SK-N-SH (cell line): ENCODE results near the gene AMZ1. TPM values are rescaled to one million over a fixed set of nuclear protein-coding genes. Genes with fewer than 3 reads are reported as not detected.

ENCODE experiments used
- CTCF ChIA-PET: fragments of 300-600, 350-600 bp; formaldehyde crosslinking; extraction: SDS; loops from one replicate; lab custom pipeline; 2021; lab: Yijun Ruan, JAX
- POLR2A ChIA-PET: fragments of 350-600 bp; sonication (Branson Sonifier 250); formaldehyde crosslinking; extraction: SDS; loops from one replicate; lab custom pipeline; 2020; ENCODE audit warnings: antibody characterized with exemption, inconsistent platforms; lab: Yijun Ruan, JAX
- DNase-seq: peaks from one replicate; pipeline ENCODE4 v3.0.0; 2012
- H2AFZ ChIP-seq: fragments of 200-600 bp; sonication (generic); 2 replicates; pipeline ENCODE4 v1.8.1; 2016; ENCODE audit warnings: antibody characterized with exemption, mild to moderate bottlenecking, low read depth
- H3F3A ChIP-seq: fragments of 200-600 bp; sonication (generic); replicated peaks from 2 replicates; pipeline ENCODE3; 2016; ENCODE audit warnings: antibody characterized with exemption, mild to moderate bottlenecking; ENCODE audit not compliant: insufficient read depth
- H3K27ac ChIP-seq, 2 experiments: fragments of 200-500 bp in 1 of 2; fragments of 200-600 bp in 1 of 2; sonication (Bioruptor generic) in 1 of 2; sonication (generic), shearing (Covaris generic) in 1 of 2; 2 replicates each; pipeline versions ENCODE4 v1.5.1 to v1.6.1; 2014 to 2016; ENCODE audit warnings: low read depth in 2 of 2, inconsistent platforms in 1 of 2, low read length in 1 of 2, mild to moderate bottlenecking in 1 of 2, mixed read lengths in 1 of 2
- H3K27me3 ChIP-seq: fragments of 200-600 bp; sonication (generic), shearing (Covaris generic); 2 replicates; pipeline ENCODE4 v1.6.1; 2016; ENCODE audit warnings: mixed run types; ENCODE audit not compliant: insufficient read depth
- H3K36me3 ChIP-seq, 2 experiments: fragments of 200-500 bp in 1 of 2; fragments of 200-600 bp in 1 of 2; sonication (Bioruptor generic) in 1 of 2; sonication (generic) in 1 of 2; replicated peaks in 1 of 2; 2 replicates each; pipeline versions ENCODE3 to v1.5.1; 2014 to 2016; ENCODE audit warnings: low read length in 1 of 2, mild to moderate bottlenecking in 1 of 2; ENCODE audit not compliant: insufficient read depth in 2 of 2, control insufficient read depth in 1 of 2
- H3K4me1 ChIP-seq, 2 experiments: fragments of 200-500 bp in 1 of 2; fragments of 200-600 bp in 1 of 2; sonication (Bioruptor generic) in 1 of 2; sonication (generic), shearing (Covaris generic) in 1 of 2; 2 replicates each; pipeline versions ENCODE4 v1.5.1 to v1.6.1; 2014 to 2016; ENCODE audit warnings: low read depth in 1 of 2, low read length in 1 of 2, mixed run types in 1 of 2; ENCODE audit not compliant: insufficient read depth in 2 of 2, control insufficient read depth in 1 of 2
- H3K4me2 ChIP-seq: fragments of 200-600 bp; sonication (generic), shearing (Covaris generic); 2 replicates; pipeline ENCODE4 v1.6.1; 2017; ENCODE audit warnings: mixed run types
- H3K4me3 ChIP-seq, 2 experiments: fragments of 200-500 bp in 1 of 2; fragments of 200-600 bp in 1 of 2; sonication (Bioruptor generic) in 1 of 2; sonication (generic), shearing (Covaris generic) in 1 of 2; 2 replicates each; pipeline versions ENCODE4 v1.5.1 to v1.8.1; 2014 to 2016; ENCODE audit warnings: low read depth in 2 of 2, inconsistent platforms in 1 of 2, low read length in 1 of 2, mild to moderate bottlenecking in 1 of 2, mixed read lengths in 1 of 2, moderate library complexity in 1 of 2
- H3K79me2 ChIP-seq: fragments of 200-600 bp; sonication (generic); 2 replicates; pipeline ENCODE4 v1.8.1; 2017; ENCODE audit warnings: mild to moderate bottlenecking; ENCODE audit not compliant: insufficient read depth
- H3K9ac ChIP-seq: fragments of 200-600 bp; sonication (generic); 2 replicates; pipeline ENCODE4 v1.6.1; 2017; ENCODE audit warnings: mixed run types
- H3K9me2 ChIP-seq: fragments of 200-600 bp; sonication (generic); 2 replicates; pipeline ENCODE4 v1.6.1; 2017; ENCODE audit warnings: mixed run types
- H3K9me3 ChIP-seq: fragments of 200-600 bp; sonication (generic); 2 replicates; pipeline ENCODE4 v1.6.1; 2017; ENCODE audit warnings: mixed run types, mild to moderate bottlenecking, moderate library complexity
- H4K20me1 ChIP-seq: fragments of 200-600 bp; sonication (generic); 2 replicates; pipeline ENCODE4 v1.6.1; 2017; ENCODE audit warnings: mild to moderate bottlenecking, mixed run types; ENCODE audit not compliant: insufficient read depth
- CHD2 ChIP-seq: fragments of 150-350 bp; IDR thresholded peaks from 2 replicates; pipeline ENCODE4 v1.6.1; 2018; ENCODE audit warnings: low read length; ENCODE audit not compliant: partially characterized antibody
- EP300 ChIP-seq, 2 experiments: IDR thresholded peaks; 2 replicates each; pipeline versions ENCODE4 v1.4.0 to v1.6.1; 2012; ENCODE audit warnings: borderline replicate concordance in 1 of 2, low read depth in 1 of 2, low read length in 1 of 2
- FOXM1 ChIP-seq: IDR thresholded peaks from 2 replicates; pipeline ENCODE4 v1.4.0; 2012; ENCODE audit warnings: low read depth, mild to moderate bottlenecking
- GABPA ChIP-seq: IDR thresholded peaks from 2 replicates; pipeline ENCODE4 v1.4.0; 2012; ENCODE audit warnings: low read depth, mild to moderate bottlenecking
- GATA2 ChIP-seq: sonication (generic); formaldehyde crosslinking; IDR thresholded peaks from 2 replicates; pipeline ENCODE4 v1.5.0; 2020; ENCODE audit warnings: mild to moderate bottlenecking, missing genetic modification reagents
- IRF3 ChIP-seq: fragments of 150-350 bp; IDR thresholded peaks from 2 replicates; pipeline ENCODE4 v1.6.1; 2016; ENCODE audit warnings: mild to moderate bottlenecking, low read depth, low read length
- JUND ChIP-seq: IDR thresholded peaks from 2 replicates; pipeline ENCODE4 v1.4.0; 2012
- MAX ChIP-seq: IDR thresholded peaks from 2 replicates; pipeline ENCODE4 v1.4.0; 2012; ENCODE audit warnings: low read depth
- MXI1 ChIP-seq: IDR thresholded peaks from 2 replicates; pipeline ENCODE4 v1.6.1; 2012; ENCODE audit warnings: mild to moderate bottlenecking, low read depth, low read length, improper control_type of control experiment
- NFIC ChIP-seq: IDR thresholded peaks from 2 replicates; pipeline ENCODE4 v1.4.0; 2012; ENCODE audit warnings: borderline replicate concordance
- PBX3 ChIP-seq: IDR thresholded peaks from 2 replicates; pipeline ENCODE4; 2012
- POLR2AphosphoS5 ChIP-seq: IDR thresholded peaks from 2 replicates; pipeline ENCODE4 v1.6.1; 2012; ENCODE audit warnings: low read depth, low read length
- RCOR1 ChIP-seq: fragments of 150-350 bp; IDR thresholded peaks from 2 replicates; pipeline ENCODE4 v1.6.1; 2017; ENCODE audit warnings: antibody characterized with exemption, low read length
- REST ChIP-seq: IDR thresholded peaks from 2 replicates; pipeline ENCODE4 v1.6.1; 2012; ENCODE audit warnings: mild to moderate bottlenecking, low read depth, low read length, moderate library complexity
- RXRA ChIP-seq: IDR thresholded peaks from 2 replicates; pipeline ENCODE4 v1.4.0; 2012; ENCODE audit warnings: low read depth, mild to moderate bottlenecking, borderline replicate concordance
- SIN3A ChIP-seq: IDR thresholded peaks from 2 replicates; pipeline ENCODE4 v1.6.1; 2012; ENCODE audit warnings: low read depth, mild to moderate bottlenecking, low read length, moderate library complexity, borderline replicate concordance
- TAF1 ChIP-seq: IDR thresholded peaks from 2 replicates; pipeline ENCODE4 v1.6.1; 2012; ENCODE audit warnings: low read depth, mild to moderate bottlenecking, low read length, moderate library complexity, borderline replicate concordance
- TCF12 ChIP-seq: IDR thresholded peaks from 2 replicates; pipeline ENCODE4 v1.4.0; 2012
- TEAD4 ChIP-seq: IDR thresholded peaks from 2 replicates; pipeline ENCODE4 v1.4.0; 2012; ENCODE audit warnings: mild to moderate bottlenecking, borderline replicate concordance; ENCODE audit not compliant: insufficient read depth
- ZBTB33 ChIP-seq: IDR thresholded peaks from 2 replicates; pipeline ENCODE4 v1.4.0; 2012; ENCODE audit warnings: low read depth, borderline replicate concordance
- WGBS: methylation state at CpG from one replicate; pipeline ENCODE4 v1.1.6; 2017; ENCODE audit warnings: low lambda C conversion rate; 5-methylcytosine and 5-hydroxymethylcytosine counted together
- polyA plus RNA-seq, 3 experiments: library from polyadenylated mRNA; depleted of rRNA; stranded (reverse); fragments of >200 nt; gene quantifications; 2 replicates each; pipeline ENCODE4 v1.2.3, GENCODE V29; 2012

AMZ1 gene
- polyA plus RNA-seq, 1 of the 3 experiments (the other 2 are of a cell fraction), result 0.15 TPM

GRCh38 chr7:2641406-2642393 lies 46.3 kb upstream of the AMZ1 start:
- no peaks in the 10 kb centered on the region for H3K9me2 ChIP-seq
- peaks cover 0 to 9% of the 10 kb centered on the region in 2 experiments for H3K36me3 ChIP-seq
- peaks cover 97% of the 10 kb centered on the region for H4K20me1 ChIP-seq
- no peaks in the 10 kb centered on the region for H3F3A ChIP-seq
- peak overlapping the region; percentile 71 to 95 for H3K27ac ChIP-seq
- H3K9ac ChIP-seq, result peak overlapping the region; percentile 32; the same call in 1 of the 2 replicates
- DNase-seq, result peak; percentile 75
- H3K79me2 ChIP-seq, result peaks cover 100% of the 10 kb centered on the region
- 32% methylated on average over 25 of the region's 39 CpGs for WGBS
- no peak overlapping the region for H2AFZ ChIP-seq
- CTCF ChIA-PET, result interaction anchor here (0.7 to 5.9 kb wide), 4 partner anchors 13 to 69 kb away, joined by 3 to 54 read pairs (median 3); partner anchors contain the start of gene TTYH3
- no peaks in the 10 kb centered on the region for H3K27me3 ChIP-seq
- H3K9me3 ChIP-seq, result no peaks in the 10 kb centered on the region
- POLR2A ChIA-PET, result no interaction called here
- H3K4me3 ChIP-seq, result no peak overlapping the region
- H3K4me1 ChIP-seq, result peaks cover 61 to 91% of the 10 kb centered on the region in 2 experiments
- H3K4me2 ChIP-seq, result peak overlapping the region; percentile 72
- TF ChIP-seq EP300 (IDR thresholded peaks at IDR 0.05; ENCODE audit: borderline replicate concordance in 1 of 2, low read depth in 1 of 2, low read length in 1 of 2) (peak; percentile 40 to 82; a peak in 2 of 4 replicates), TEAD4 (peak; percentile 93; the same call in 1 of the 2 replicates), SIN3A (peak; percentile 92; the same call in 1 of the 2 replicates), PBX3 (peak; percentile 77), FOXM1 (peak; percentile 59; the same call in 1 of the 2 replicates), POLR2AphosphoS5 (peak; percentile 56), GABPA (peak; percentile 53; the same call in 1 of the 2 replicates), TAF1 (peak; percentile 27), MAX (peak; percentile 93), RXRA (no peak; the same call in 1 of the 2 replicates), TCF12 (peak; percentile 90), REST (peak; percentile 64; the same call in 1 of the 2 replicates), CHD2 (no peak), ZBTB33 (peak; percentile 69; the same call in 1 of the 2 replicates), GATA2 (no peak), JUND (no peak; the same call in 1 of the 2 replicates), MXI1 (no peak), NFIC (peak; percentile 98), RCOR1 (peak; percentile 77), IRF3 (no peak)
- TF ChIP-seq, all 33 proteins: peak for 14
